H1 (cell line): ENCODE measurements around the gene ALLC.

Experiments used
- CTCF ChIP-seq, 3 experiments: IDR thresholded peaks; 1 replicate in 2 of 3; 2 replicates in 1 of 3; pipeline versions ENCODE4 v1.5.1 to v1.6.1; 2011; ENCODE audit warnings: low read length in 3 of 3, mild to moderate bottlenecking in 3 of 3, inconsistent platforms in 2 of 3, low read depth in 1 of 3, moderate library complexity in 1 of 3; ENCODE audit not compliant: insufficient read depth in 1 of 3; ENCODE audit errors: control extremely low read depth in 1 of 3
- USF2 ChIP-seq: IDR thresholded peaks from 2 replicates; pipeline ENCODE4 v1.6.1; 2011; ENCODE audit warnings: low read length, improper control_type of control experiment

- TF ChIP-seq CTCF (IDR thresholded peaks at IDR 0.05; ENCODE audit: control extremely low read depth in 1 of 3, insufficient read depth in 1 of 3, low read depth in 1 of 3, low read length in 3 of 3) = no peak
- no peak for TF ChIP-seq USF2
Measured at GRCh38 chr2:3718679-3719078, 60.7 kb downstream of the ALLC start.
